ENCODE measurements around the gene REEP6.

- TF ChIP-seq POLR2A (IDR thresholded peaks at IDR 0.05) (no peak), CTCF (IDR thresholded peaks at IDR 0.05 in 8 of 11, conservative IDR thresholded peaks at IDR 0.05 in 3 of 11) (no peak), POLR2AphosphoS5 (IDR thresholded peaks at IDR 0.05) (no peak)
Measured at GRCh38 chr19:1522061-1522460, 31.1 kb downstream of the REEP6 start.
